ENCODE data around the gene USP14. TPM values are rescaled to one million over a fixed set of nuclear protein-coding genes. Genes with fewer than 3 reads are reported as not detected.
"Not testable (repeated sequence)": the region's sequence is repeated elsewhere in the genome, so short reads cannot be mapped to it uniquely, and the experiment has no call there.

USP14 gene
- total RNA-seq, 4 donors from 2014 or later = 25.9 to 56.4 (median 35.6) TPM

DNA sequence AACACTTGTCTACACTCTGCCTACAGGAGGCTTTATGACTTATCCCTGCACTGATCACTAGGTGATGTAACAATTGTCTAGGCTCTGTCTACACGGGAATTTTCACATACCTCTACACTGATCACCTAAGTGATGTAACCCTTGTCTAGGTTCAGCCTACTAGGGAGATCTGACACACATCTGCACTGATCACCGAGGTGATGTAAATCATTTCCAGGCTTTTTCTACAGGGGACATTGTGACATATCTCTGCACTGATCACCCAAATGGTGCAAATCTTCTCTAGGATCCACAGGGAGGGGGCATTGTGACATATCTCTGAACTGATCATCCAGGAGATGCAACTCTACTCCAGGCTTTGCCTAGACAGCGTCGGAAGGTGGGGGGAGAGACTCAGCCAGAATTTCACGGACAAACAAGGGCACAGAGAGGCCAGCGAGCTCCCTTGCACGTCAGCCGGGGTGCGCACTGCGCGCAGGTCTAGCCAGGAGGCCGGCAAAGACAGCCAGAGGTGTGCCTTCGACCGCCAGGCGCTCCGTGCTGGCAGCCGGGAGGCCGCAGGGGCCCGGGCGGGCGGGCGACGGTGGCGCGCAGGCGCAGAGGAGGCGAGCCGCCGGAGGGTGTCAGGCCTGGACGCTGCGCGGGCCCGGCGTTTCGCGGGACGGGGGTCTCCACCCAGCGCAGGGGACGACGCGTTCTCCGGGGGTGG, 46.9 kb upstream of the USP14 start:
- peak overlapping the region in 2 of 3 donors; percentile 15 to 75 for H3K27ac ChIP-seq
- H3K9me3 ChIP-seq = no peaks in the 10 kb centered on the region
- H3K27me3 ChIP-seq = no peaks in the 10 kb centered on the region
- no peaks in the 10 kb centered on the region for H3K36me3 ChIP-seq
- WGBS, 2 donors = 29 to 36% methylated on average over 12 to 26 of the region's 42 CpGs
- intact Hi-C loops (cut with DNase I) = no loop called here
- H3K4me3 ChIP-seq (replicated peaks in 1 of 3) = peak overlapping the region in 1 of 3 donors; percentile 10
- peaks cover 0 to 3% of the 10 kb centered on the region in 2 donors for H3K4me1 ChIP-seq
- TF ChIP-seq, protein P1, sequence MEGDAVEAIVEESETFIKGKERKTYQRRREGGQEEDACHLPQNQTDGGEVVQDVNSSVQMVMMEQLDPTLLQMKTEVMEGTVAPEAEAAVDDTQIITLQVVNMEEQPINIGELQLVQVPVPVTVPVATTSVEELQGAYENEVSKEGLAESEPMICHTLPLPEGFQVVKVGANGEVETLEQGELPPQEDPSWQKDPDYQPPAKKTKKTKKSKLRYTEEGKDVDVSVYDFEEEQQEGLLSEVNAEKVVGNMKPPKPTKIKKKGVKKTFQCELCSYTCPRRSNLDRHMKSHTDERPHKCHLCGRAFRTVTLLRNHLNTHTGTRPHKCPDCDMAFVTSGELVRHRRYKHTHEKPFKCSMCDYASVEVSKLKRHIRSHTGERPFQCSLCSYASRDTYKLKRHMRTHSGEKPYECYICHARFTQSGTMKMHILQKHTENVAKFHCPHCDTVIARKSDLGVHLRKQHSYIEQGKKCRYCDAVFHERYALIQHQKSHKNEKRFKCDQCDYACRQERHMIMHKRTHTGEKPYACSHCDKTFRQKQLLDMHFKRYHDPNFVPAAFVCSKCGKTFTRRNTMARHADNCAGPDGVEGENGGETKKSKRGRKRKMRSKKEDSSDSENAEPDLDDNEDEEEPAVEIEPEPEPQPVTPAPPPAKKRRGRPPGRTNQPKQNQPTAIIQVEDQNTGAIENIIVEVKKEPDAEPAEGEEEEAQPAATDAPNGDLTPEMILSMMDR (IDR thresholded peaks at IDR 0.05) = peak in 1 of 6 experiments; percentile 22
- TF ChIP-seq POLR2A (IDR thresholded peaks at IDR 0.05) = peak in 1 of 2 donors; percentile 51
- DNase-seq = peak; percentile 80 to 81

DNA sequence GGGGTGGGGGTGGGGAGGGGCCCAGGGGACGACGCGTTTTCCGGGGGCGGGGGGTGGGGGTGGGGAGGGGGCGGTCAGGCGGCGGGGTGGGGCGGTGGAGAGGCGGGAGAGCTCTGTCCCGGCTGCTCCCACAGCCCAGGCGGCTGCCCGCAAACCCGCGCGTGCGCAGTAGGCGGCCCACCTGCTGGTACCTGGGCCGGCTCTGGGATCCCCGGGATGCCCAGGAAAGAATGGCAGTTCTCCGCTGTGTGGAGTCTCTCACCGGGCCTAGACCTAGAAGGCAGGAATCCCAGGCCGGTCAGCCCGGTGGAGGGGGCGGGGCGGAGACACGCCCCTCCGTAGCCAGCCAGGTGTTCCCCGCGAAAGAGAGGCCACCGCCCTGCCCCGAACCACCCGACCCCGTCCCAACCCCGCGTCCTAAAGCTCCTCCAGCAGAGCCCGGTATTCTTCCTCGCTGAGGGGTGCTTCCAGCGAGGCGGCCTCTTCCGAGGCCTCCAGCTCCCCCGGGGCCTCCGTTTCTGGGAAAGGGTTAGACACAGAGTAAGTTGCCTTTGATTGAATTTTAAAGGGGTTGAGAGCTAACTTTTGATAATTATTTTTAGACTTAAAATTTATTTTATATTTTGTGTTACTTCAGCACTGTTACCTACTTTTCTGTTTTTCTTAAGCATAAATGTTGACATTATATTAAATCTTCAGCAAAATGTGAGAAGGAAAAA, 46.2 kb upstream of the USP14 start:
- peak overlapping the region in 1 of 3 donors; percentile 10 for H3K4me3 ChIP-seq (replicated peaks in 1 of 3)
- 39 to 47% methylated on average over 29 to 32 of the region's 43 CpGs for whole genome bisulfite sequencing, 2 donors
- H3K9me3 ChIP-seq; H3K36me3 ChIP-seq; H3K27me3 ChIP-seq; H3K4me1 ChIP-seq; intact Hi-C loops (cut with DNase I): not testable (repeated sequence)
- H3K27ac ChIP-seq = peak overlapping the region in 2 of 3 donors; percentile 15 to 75
- DNase-seq = peak; percentile 42 to 48

DNA sequence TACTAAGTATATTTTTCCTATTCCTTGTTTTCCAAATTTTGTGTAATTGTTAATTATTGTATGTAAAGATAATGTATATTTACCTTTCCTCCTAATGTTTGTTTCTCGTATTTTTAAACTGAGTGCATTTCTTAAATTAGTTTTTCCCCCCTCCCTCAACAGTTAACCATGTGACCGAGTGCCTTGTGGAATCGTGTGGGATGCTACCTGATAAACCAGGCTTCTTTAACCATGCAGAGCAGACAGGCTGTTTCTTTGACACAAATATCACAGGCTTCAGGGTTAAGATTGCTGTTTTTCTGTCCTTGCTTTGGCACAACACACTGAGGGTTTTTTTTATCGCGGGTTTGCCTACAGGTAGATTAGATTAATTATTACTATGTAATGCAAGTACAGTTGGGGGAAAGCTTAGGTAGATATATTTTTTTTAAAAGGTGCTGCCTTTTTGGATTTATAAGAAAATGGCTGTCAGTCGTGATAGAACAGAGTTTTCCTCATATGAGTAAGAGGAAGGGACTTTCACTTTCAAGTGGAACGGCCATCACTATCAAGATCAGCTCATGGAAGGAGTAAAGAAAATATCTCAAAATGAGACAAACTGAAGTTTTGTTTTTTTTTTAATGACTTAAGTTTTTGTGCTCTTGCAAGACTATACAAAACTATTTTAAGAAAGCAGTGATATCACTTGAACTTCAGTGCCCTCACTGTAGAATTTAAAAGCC, 37.7 kb upstream of the USP14 start:
- intact Hi-C loops (cut with DNase I); H3K27me3 ChIP-seq: not testable (repeated sequence)

DNA sequence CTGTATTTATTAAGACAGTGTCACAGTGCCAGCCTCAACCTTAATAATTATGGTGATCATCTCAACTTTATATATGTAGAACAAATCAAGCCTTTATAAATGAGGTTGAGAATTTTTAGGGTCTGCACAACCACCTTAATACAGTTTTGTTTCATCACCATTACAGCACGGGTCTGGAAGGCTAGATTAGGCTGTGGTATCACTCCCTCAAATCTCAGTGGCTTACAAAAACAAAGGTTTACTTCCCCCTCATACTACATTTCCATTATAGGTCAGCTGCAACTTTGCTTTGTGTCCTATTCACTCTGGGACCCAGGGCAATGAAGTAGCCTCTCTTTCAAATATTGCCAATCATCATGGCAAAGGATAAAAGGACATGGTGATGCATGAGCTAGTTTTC, 23.3 kb upstream of the USP14 start:
- Histone ChIP-seq H3K4me1 (no peaks in the 10 kb centered on the region), H3K27me3 (no peaks in the 10 kb centered on the region), H3K4me3 (replicated peaks in 1 of 3) (no peak overlapping the region), H3K27ac (no peak overlapping the region), H3K9me3 (no peaks in the 10 kb centered on the region), H3K36me3 (no peaks in the 10 kb centered on the region)
- no peak for TF ChIP-seq POLR2A (IDR thresholded peaks at IDR 0.05)
- TF ChIP-seq, protein P1 (IDR thresholded peaks at IDR 0.05) = no peak
- no peak for DNase-seq
- WGBS, 2 donors = 38 to 50% methylated on average over 1 of the region's 1 CpG
- intact Hi-C loops (cut with DNase I) = no loop called here

More for the DNA sequence above, 37.7 kb upstream of the USP14 start:
- not testable (repeated sequence) for H3K4me3 ChIP-seq (replicated peaks in 1 of 3); H3K36me3 ChIP-seq; H3K4me1 ChIP-seq; H3K27ac ChIP-seq; DNase-seq; H3K9me3 ChIP-seq
- 88 to 91% methylated on average over 7 of the region's 7 CpGs for WGBS, 2 donors

DNA sequence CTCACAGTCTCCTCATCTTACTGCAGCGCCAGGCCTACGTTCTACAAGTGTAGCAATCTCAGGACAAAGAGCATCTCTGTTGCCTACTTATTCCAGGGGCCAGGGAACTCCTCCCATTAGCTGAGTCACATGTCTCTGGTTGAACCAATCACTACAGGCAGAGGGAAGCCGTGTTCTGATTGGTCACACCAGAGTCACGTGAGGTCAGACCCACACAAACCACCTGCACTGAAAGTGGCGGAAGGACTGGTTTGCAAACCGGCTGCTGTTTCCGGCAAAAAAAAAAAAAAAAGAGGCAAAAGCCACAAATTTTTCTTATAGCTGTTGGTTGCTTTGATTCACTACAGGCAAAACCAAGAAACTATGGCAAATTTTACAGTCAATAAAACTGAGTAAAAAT, 21.9 kb upstream of the USP14 start:
- Histone ChIP-seq H3K36me3 (no peaks in the 10 kb centered on the region), H3K9me3 (no peaks in the 10 kb centered on the region), H3K27ac (no peak overlapping the region), H3K4me3 (replicated peaks in 1 of 3) (no peak overlapping the region), H3K4me1 (no peaks in the 10 kb centered on the region), H3K27me3 (no peaks in the 10 kb centered on the region)
- TF ChIP-seq POLR2A (IDR thresholded peaks at IDR 0.05) = no peak
- TF ChIP-seq, protein P1 (IDR thresholded peaks at IDR 0.05) = no peak
- no peak for DNase-seq
- intact Hi-C loops (cut with DNase I) = no loop called here
- 73 to 83% methylated on average over 7 of the region's 7 CpGs for WGBS, 2 donors
